Keratinocyte (primary cell): Measurements from ENCODE around the gene MIPOL1. TPM values are rescaled to one million over a fixed set of nuclear protein-coding genes. Genes with fewer than 3 reads are reported as not detected.

Experiments used
- DNase-seq: peaks from one replicate; pipeline ENCODE4 v3.0.0-alpha.2; 2011; ENCODE audit warnings: low read depth, missing footprints, low spot score
- FAIRE-seq: peaks from 2 replicates; lab custom pipeline; 2011; peaks lifted over from hg19 to GRCh38; lab: Jason Lieb, UNC
- H2AFZ ChIP-seq: 2 replicates; pipeline ENCODE4 v1.6.0; 2012; ENCODE audit warnings: low read length, control low read depth, inconsistent platforms; ENCODE audit not compliant: control insufficient read depth
- H3K27ac ChIP-seq: 2 replicates; pipeline ENCODE4 v1.5.1; 2011; ENCODE audit warnings: low read length; ENCODE audit not compliant: control insufficient read depth, insufficient read depth
- H3K27me3 ChIP-seq: 3 replicates; pipeline ENCODE4 v1.6.0; 2011; ENCODE audit warnings: low read length; ENCODE audit not compliant: control insufficient read depth, insufficient read depth; ENCODE audit errors: extremely low read depth
- H3K36me3 ChIP-seq, 2 experiments: 2 replicates in 1 of 2; 3 replicates in 1 of 2; pipeline ENCODE4 v1.5.1; 2011; ENCODE audit warnings: low read length in 2 of 2, mild to moderate bottlenecking in 1 of 2; ENCODE audit not compliant: control insufficient read depth in 2 of 2, insufficient read depth in 2 of 2; ENCODE audit errors: extremely low read depth in 1 of 2
- H3K4me1 ChIP-seq: 3 replicates; pipeline ENCODE4 v1.5.1; 2011; ENCODE audit warnings: low read length; ENCODE audit not compliant: control insufficient read depth, insufficient read depth; ENCODE audit errors: extremely low read depth
- H3K4me2 ChIP-seq: 3 replicates; pipeline ENCODE4 v1.6.0; 2011; ENCODE audit warnings: low read depth, low read length; ENCODE audit not compliant: control insufficient read depth, insufficient read depth; ENCODE audit errors: extremely low read depth
- H3K4me3 ChIP-seq, 3 experiments: fragments of 200-600 bp in 1 of 3; sonication (generic) in 1 of 3; 2 replicates in 2 of 3; 3 replicates in 1 of 3; pipeline ENCODE4 v1.5.1; 2011 to 2016; ENCODE audit warnings: low read length in 3 of 3, mild to moderate bottlenecking in 3 of 3, control low read depth in 2 of 3, inconsistent platforms in 1 of 3, low read depth in 1 of 3, mixed read lengths in 1 of 3, mixed run types in 1 of 3, moderate library complexity in 1 of 3; ENCODE audit not compliant: control insufficient read depth in 2 of 3, insufficient read depth in 2 of 3; ENCODE audit errors: extremely low read depth in 1 of 3
- H3K79me2 ChIP-seq: 2 replicates; pipeline ENCODE4 v1.6.0; 2012; ENCODE audit warnings: low read length; ENCODE audit not compliant: control insufficient read depth, insufficient read depth
- H3K9ac ChIP-seq: 3 replicates; pipeline ENCODE4 v1.6.0; 2011; ENCODE audit warnings: low read length; ENCODE audit not compliant: control insufficient read depth, insufficient read depth; ENCODE audit errors: extremely low read depth
- H3K9me1 ChIP-seq: 3 replicates; pipeline ENCODE4 v1.6.0; 2011; ENCODE audit warnings: low read length; ENCODE audit not compliant: control insufficient read depth, insufficient read depth; ENCODE audit errors: extremely low read depth
- H3K9me3 ChIP-seq: 2 replicates; pipeline ENCODE4 v1.5.1; 2012; ENCODE audit warnings: low read depth, low read length; ENCODE audit not compliant: control insufficient read depth
- H4K20me1 ChIP-seq: 3 replicates; pipeline ENCODE4 v1.6.0; 2011; ENCODE audit warnings: low read length; ENCODE audit not compliant: control insufficient read depth, insufficient read depth; ENCODE audit errors: extremely low read depth
- CTCF ChIP-seq, 3 experiments: IDR thresholded peaks in 1 of 3; conservative IDR thresholded peaks in 1 of 3; optimal IDR thresholded peaks in 1 of 3; 2 replicates in 2 of 3; 3 replicates in 1 of 3; pipeline versions ENCODE3 to v1.5.1; 2011; ENCODE audit warnings: low read length in 3 of 3, mild to moderate bottlenecking in 3 of 3, moderate library complexity in 2 of 3, control low read depth in 1 of 3, inconsistent platforms in 1 of 3; ENCODE audit not compliant: insufficient read depth in 2 of 3; ENCODE audit errors: extremely low read depth in 1 of 3
- EZH2 ChIP-seq: IDR thresholded peaks from one replicate; pipeline ENCODE4 v1.6.1; 2012; ENCODE audit warnings: inconsistent platforms, mild to moderate bottlenecking, low read length, moderate library complexity
- dilution Hi-C: fragments of 300-500 bp; cut with MboI; formaldehyde crosslinking; loops from one replicate; pipeline ENCODE4 v1.7.0; 2020; ENCODE audit warnings: low sequenced_read_pairs; ENCODE audit not compliant: extremely low pct_ligation_motif_present
- polyA plus RNA-seq, 5 experiments: library from polyadenylated mRNA; depleted of rRNA in 3 of 5; stranded (reverse) in 3 of 5; stranded (forward) in 1 of 5; unstranded in 1 of 5; fragments of >200 nt; gene quantifications; 1 replicate in 1 of 5; 2 replicates in 3 of 5; 3 replicates in 1 of 5; pipeline versions ENCODE4 v1.2.1 to v1.2.3, GENCODE V29; 2011 to 2012; ENCODE audit warnings: missing spikeins in 2 of 5, low read depth in 1 of 5, low replicate concordance in 1 of 5

The MIPOL1 gene
- polyA plus RNA-seq, 1 donor (not counting 4 experiments of a cell fraction or from before 2014, with no cell fraction given): 10.9 TPM

GRCh38 chr14:37588667-37588955 is 390.9 kb downstream of the MIPOL1 start:
- no peak overlapping the region for H2AFZ ChIP-seq

GRCh38 chr14:37588956-37589714 is 391.4 kb downstream of the MIPOL1 start:
- H2AFZ ChIP-seq: no peak overlapping the region

More at GRCh38 chr14:37588667-37588955, 390.9 kb downstream of the MIPOL1 start:
- H3K9me1 ChIP-seq: no peaks in the 10 kb centered on the region
- peak; percentile 74 for TF ChIP-seq EZH2
- TF ChIP-seq CTCF (optimal IDR thresholded peaks at IDR 0.05 in 1 of 3, IDR thresholded peaks at IDR 0.05 in 1 of 3, conservative IDR thresholded peaks at IDR 0.05 in 1 of 3; ENCODE audit: extremely low read depth in 1 of 3, insufficient read depth in 2 of 3, low read length in 3 of 3): no peak
- DNase-seq (no peak), FAIRE-seq (no peak)
- H3K79me2 ChIP-seq: no peaks in the 10 kb centered on the region
- H3K27me3 ChIP-seq: peaks cover 89% of the 10 kb centered on the region
- dilution Hi-C loops: no loop called here
- no peak overlapping the region for H3K4me2 ChIP-seq
- H3K4me1 ChIP-seq: peaks cover 3% of the 10 kb centered on the region
- no peak overlapping the region for H3K4me3 ChIP-seq
- no peaks in the 10 kb centered on the region for H3K36me3 ChIP-seq
- H3K27ac ChIP-seq: no peak overlapping the region
- no peaks in the 10 kb centered on the region for H3K9me3 ChIP-seq
- H3K9ac ChIP-seq: no peak overlapping the region
- peaks cover 9% of the 10 kb centered on the region for H4K20me1 ChIP-seq

More at GRCh38 chr14:37588956-37589714, 391.4 kb downstream of the MIPOL1 start:
- dilution Hi-C loops: no loop called here
- no peaks in the 10 kb centered on the region for H3K79me2 ChIP-seq
- H3K27me3 ChIP-seq: peaks cover 84% of the 10 kb centered on the region
- peaks cover 3% of the 10 kb centered on the region for H3K4me1 ChIP-seq
- H3K4me3 ChIP-seq: no peak overlapping the region
- TF ChIP-seq EZH2 (no peak), CTCF (optimal IDR thresholded peaks at IDR 0.05 in 1 of 3, IDR thresholded peaks at IDR 0.05 in 1 of 3, conservative IDR thresholded peaks at IDR 0.05 in 1 of 3; ENCODE audit: extremely low read depth in 1 of 3, insufficient read depth in 2 of 3, low read length in 3 of 3) (no peak)
- peaks cover 9% of the 10 kb centered on the region for H4K20me1 ChIP-seq
- no peaks in the 10 kb centered on the region for H3K36me3 ChIP-seq
- FAIRE-seq (no peak), DNase-seq (no peak)
- H3K27ac ChIP-seq: no peak overlapping the region
- H3K9me3 ChIP-seq: no peaks in the 10 kb centered on the region
- no peak overlapping the region for H3K4me2 ChIP-seq
- H3K9me1 ChIP-seq: no peaks in the 10 kb centered on the region
- no peak overlapping the region for H3K9ac ChIP-seq
